Breast epithelium (tissue), 4 donors: Measurements from ENCODE around the gene EHD4. TPM values are rescaled to one million over a fixed set of nuclear protein-coding genes. Genes with fewer than 3 reads are reported as not detected.

ENCODE experiments used
- DNase-seq, 2 donors: peaks; one replicate each; pipeline ENCODE4 v3.0.0-alpha.2; 2019; ENCODE audit warnings: low spot score in 2 of 2
- H3K27ac ChIP-seq, 2 donors: fragments of 200-600 bp; sonication (generic) in 1 of 2; one replicate each; pipeline ENCODE4 v1.5.1; 2016 to 2019; ENCODE audit warnings: mild to moderate bottlenecking in 1 of 2
- H3K27me3 ChIP-seq, 2 donors: fragments of 200-600 bp; sonication (generic) in 1 of 2; one replicate each; pipeline versions ENCODE4 v1.5.1 to v1.6.0; 2017 to 2019; ENCODE audit warnings: control low read depth in 1 of 2, mild to moderate bottlenecking in 1 of 2
- H3K36me3 ChIP-seq: fragments of 200-600 bp; one replicate; pipeline ENCODE4 v1.5.1; 2019
- H3K4me1 ChIP-seq, 2 donors: fragments of 200-600 bp; sonication (generic); one replicate each; pipeline ENCODE4 v1.5.1; 2016 to 2019; ENCODE audit warnings: control low read depth in 1 of 2
- H3K4me3 ChIP-seq, 3 donors: fragments of 200-600 bp; sonication (generic); 1 replicate in 2 of 3; 2 replicates in 1 of 3; pipeline ENCODE4 v1.5.1; 2016 to 2019; ENCODE audit warnings: mild to moderate bottlenecking in 3 of 3, moderate library complexity in 2 of 3
- H3K9me3 ChIP-seq, 2 donors: fragments of 200-600 bp; sonication (generic) in 1 of 2; one replicate each; pipeline ENCODE4 v1.5.1; 2016 to 2019; ENCODE audit warnings: control low read depth in 1 of 2
- CTCF ChIP-seq, 3 donors: fragments of 450-650 bp; IDR thresholded peaks; one replicate each; pipeline ENCODE4 v1.5.1; 2016 to 2017; ENCODE audit warnings: antibody characterized with exemption in 3 of 3, mild to moderate bottlenecking in 3 of 3, moderate library complexity in 3 of 3
- POLR2A ChIP-seq: fragments of 450-650 bp; IDR thresholded peaks from one replicate; pipeline ENCODE4 v1.6.1; 2016; ENCODE audit warnings: antibody characterized with exemption, mild to moderate bottlenecking, moderate library complexity
- POLR2AphosphoS5 ChIP-seq, 3 donors: sonication (generic); formaldehyde crosslinking; IDR thresholded peaks; one replicate each; pipeline ENCODE4 v1.6.1; 2017; ENCODE audit warnings: antibody characterized with exemption in 3 of 3
- intact Hi-C: fragments of 100-400 bp; cut with DNase I; formaldehyde crosslinking; loops from one replicate; pipeline ENCODE4 v1.15.1; 2023; ENCODE audit warnings: low total_unique reads
- total RNA-seq, 3 donors: library from RNA; depleted of rRNA; stranded (reverse); fragments of >200 nt; gene quantifications; one replicate each; pipeline ENCODE4 v1.1.0, GENCODE V29; 2016

The EHD4 gene
- total RNA-seq, 3 donors from 2014 or later: 30.2 to 30.5 (median 30.4) TPM

GRCh38 chr15:41968701-41969100, 3.7 kb downstream of the EHD4 start:
- TF ChIP-seq CTCF (IDR thresholded peaks at IDR 0.05) (no peak), POLR2AphosphoS5 (IDR thresholded peaks at IDR 0.05) (no peak), POLR2A (no peak)
- Histone ChIP-seq H3K27me3 (no peaks in the 10 kb centered on the region), H3K27ac (peak overlapping the region; percentile 87 to 96), H3K4me1 (peaks cover 0 to 11% of the 10 kb centered on the region in 2 donors), H3K4me3 (no peak overlapping the region), H3K9me3 (no peaks in the 10 kb centered on the region), H3K36me3 (no peaks in the 10 kb centered on the region)
- DNase-seq: no peak
- intact Hi-C loops: no loop called here

GRCh38 chr15:41967506-41968206, 4.7 kb downstream of the EHD4 start:
- TF ChIP-seq POLR2AphosphoS5 (IDR thresholded peaks at IDR 0.05) (peak in 2 of 3 donors; percentile 19), POLR2A (no peak)
- Histone ChIP-seq H3K9me3 (no peaks in the 10 kb centered on the region), H3K27me3 (no peaks in the 10 kb centered on the region), H3K36me3 (no peaks in the 10 kb centered on the region), H3K4me3 (no peak overlapping the region), H3K27ac (peak overlapping the region; percentile 87 to 96), H3K4me1 (peaks cover 0 to 11% of the 10 kb centered on the region in 2 donors)
- DNase-seq: peak; percentile 49 to 64
- intact Hi-C loops: no loop called here

GRCh38 chr15:41966920-41967465, 5.4 kb downstream of the EHD4 start:
- TF ChIP-seq POLR2A (no peak), CTCF (IDR thresholded peaks at IDR 0.05) (no peak)
- peak; percentile 14 to 16 for DNase-seq
- H3K4me3 ChIP-seq: no peak overlapping the region
- H3K36me3 ChIP-seq: no peaks in the 10 kb centered on the region
- peak overlapping the region; percentile 82 to 96 for H3K27ac ChIP-seq
- H3K9me3 ChIP-seq: no peaks in the 10 kb centered on the region
- H3K27me3 ChIP-seq: no peaks in the 10 kb centered on the region
- intact Hi-C loops: no loop called here
- H3K4me1 ChIP-seq: peaks cover 0 to 11% of the 10 kb centered on the region in 2 donors

GRCh38 chr15:41966414-41966812, 5.9 kb downstream of the EHD4 start:
- H3K4me1 ChIP-seq: peaks cover 0 to 11% of the 10 kb centered on the region in 2 donors

More at GRCh38 chr15:41966414-41966812, 5.9 kb downstream of the EHD4 start:
- TF ChIP-seq POLR2AphosphoS5 (IDR thresholded peaks at IDR 0.05): no peak
- no peak for TF ChIP-seq CTCF (IDR thresholded peaks at IDR 0.05)
- no peak for TF ChIP-seq POLR2A
- no peaks in the 10 kb centered on the region for H3K9me3 ChIP-seq
- DNase-seq: no peak
- intact Hi-C loops: no loop called here
- H3K27me3 ChIP-seq: no peaks in the 10 kb centered on the region
- H3K27ac ChIP-seq: peak overlapping the region; percentile 82 to 96
- no peak overlapping the region for H3K4me3 ChIP-seq
- no peaks in the 10 kb centered on the region for H3K36me3 ChIP-seq
